ENCODE results near the gene CHADL.

CHADL gene

GRCh38 chr22:41240377-41241132 is at the start of gene CHADL:
CHADL (minus strand) TSS chr22:41240931; CDS start chr22:41240881, 50 bp downstream.
- H3K9me3 Mint-ChIP-seq, result no peaks in the 10 kb centered on the region
- DNase-seq (no peak), ATAC-seq (replicated peaks) (no peak)
- H3K36me3 Mint-ChIP-seq, result peaks cover 4 to 8% of the 10 kb centered on the region in 2 donors
- no peaks in the 10 kb centered on the region for H3K27me3 Mint-ChIP-seq
- H3K27ac Mint-ChIP-seq, result peak within 1 kb of the TSS; percentile 83
- H3K4me1 Mint-ChIP-seq, result peaks cover 8 to 9% of the 10 kb centered on the region in 2 donors
- H3K4me3 Mint-ChIP-seq, result no peak within 1 kb of the TSS

GRCh38 chr22:41289671-41290070 is 48.9 kb upstream of the CHADL start:
- no peaks in the 10 kb centered on the region for H3K27me3 Mint-ChIP-seq
- H3K27ac Mint-ChIP-seq, result no peak overlapping the region
- no peak for ATAC-seq (replicated peaks)
- no peaks in the 10 kb centered on the region for H3K9me3 Mint-ChIP-seq
- DNase-seq, result no peak
- H3K36me3 Mint-ChIP-seq, result no peaks in the 10 kb centered on the region
- H3K4me1 Mint-ChIP-seq, result peaks cover 4 to 13% of the 10 kb centered on the region in 2 donors
- H3K4me3 Mint-ChIP-seq, result no peak overlapping the region

GRCh38 chr22:41288245-41288946 is 47.7 kb upstream of the CHADL start:
- no peaks in the 10 kb centered on the region for H3K27me3 Mint-ChIP-seq
- peaks cover 3% of the 10 kb centered on the region in 2 donors for H3K36me3 Mint-ChIP-seq
- DNase-seq (no peak), ATAC-seq (replicated peaks) (no peak)
- H3K4me3 Mint-ChIP-seq, result peak overlapping the region in 1 of 2 donors; percentile 47
- no peaks in the 10 kb centered on the region for H3K9me3 Mint-ChIP-seq
- H3K4me1 Mint-ChIP-seq, result peaks cover 6 to 20% of the 10 kb centered on the region in 2 donors
- H3K27ac Mint-ChIP-seq, result no peak overlapping the region

GRCh38 chr22:41286639-41287091 is 45.9 kb upstream of the CHADL start:
- peak overlapping the region; percentile 96 for H3K27ac Mint-ChIP-seq
- no peaks in the 10 kb centered on the region for H3K27me3 Mint-ChIP-seq
- peak; percentile 48 to 50 for ATAC-seq (replicated peaks)
- H3K4me3 Mint-ChIP-seq, result peak overlapping the region; percentile 91
- H3K9me3 Mint-ChIP-seq, result no peaks in the 10 kb centered on the region
- peaks cover 8 to 10% of the 10 kb centered on the region in 2 donors for H3K36me3 Mint-ChIP-seq
- peaks cover 10 to 23% of the 10 kb centered on the region in 2 donors for H3K4me1 Mint-ChIP-seq
- DNase-seq, result no peak

- H3K27ac Mint-ChIP-seq, result peak within 1 kb of the TSS; percentile 96
- no peaks in the 10 kb centered on the region for H3K27me3 Mint-ChIP-seq
- DNase-seq (peak; percentile 98), ATAC-seq (replicated peaks) (peak; percentile 94 to 96)
- peak within 1 kb of the TSS; percentile 91 for H3K4me3 Mint-ChIP-seq
- H3K36me3 Mint-ChIP-seq, result peaks cover 10 to 11% of the 10 kb centered on the region in 2 donors
- H3K9me3 Mint-ChIP-seq, result no peaks in the 10 kb centered on the region
- H3K4me1 Mint-ChIP-seq, result peaks cover 11 to 23% of the 10 kb centered on the region in 2 donors
Observed at GRCh38 chr22:41285820-41286638, 45.3 kb upstream of the CHADL start, which contains the start of gene RANGAP1. RANGAP1 (minus strand) TSS chr22:41286187; CDS start chr22:41281044, 5,143 bp downstream.

- peaks cover 11 to 23% of the 10 kb centered on the region in 2 donors for H3K4me1 Mint-ChIP-seq
- H3K4me3 Mint-ChIP-seq, result peak overlapping the region; percentile 91
- ATAC-seq (replicated peaks) (peak; percentile 44 to 53), DNase-seq (peak; percentile 78)
- peak overlapping the region; percentile 96 for H3K27ac Mint-ChIP-seq
- no peaks in the 10 kb centered on the region for H3K9me3 Mint-ChIP-seq
- peaks cover 10 to 17% of the 10 kb centered on the region in 2 donors for H3K36me3 Mint-ChIP-seq
- no peaks in the 10 kb centered on the region for H3K27me3 Mint-ChIP-seq
Observed at GRCh38 chr22:41285441-41285819, 44.7 kb upstream of the CHADL start.

- ATAC-seq (replicated peaks) (no peak), DNase-seq (no peak)
- Mint-ChIP-seq H3K27ac (peak overlapping the region; percentile 96), H3K4me3 (peak overlapping the region; percentile 91), H3K9me3 (no peaks in the 10 kb centered on the region), H3K4me1 (peaks cover 11 to 23% of the 10 kb centered on the region in 2 donors), H3K36me3 (peaks cover 10 to 24% of the 10 kb centered on the region in 2 donors), H3K27me3 (no peaks in the 10 kb centered on the region)
Observed at GRCh38 chr22:41284465-41284864, 43.7 kb upstream of the CHADL start.

- no peak overlapping the region for H3K4me3 Mint-ChIP-seq
- no peak overlapping the region for H3K27ac Mint-ChIP-seq
- H3K9me3 Mint-ChIP-seq, result no peaks in the 10 kb centered on the region
Observed at GRCh38 chr22:41280854-41281253, 40.1 kb upstream of the CHADL start.

GRCh38 chr22:41280065-41280464 is 39.3 kb upstream of the CHADL start:
- Mint-ChIP-seq H3K9me3 (no peaks in the 10 kb centered on the region), H3K27me3 (no peaks in the 10 kb centered on the region), H3K4me1 (peaks cover 7 to 15% of the 10 kb centered on the region in 2 donors), H3K4me3 (no peak overlapping the region), H3K27ac (peak overlapping the region; percentile 62), H3K36me3 (peaks cover 32 to 54% of the 10 kb centered on the region in 2 donors)
- ATAC-seq (replicated peaks), result no peak
- DNase-seq, result no peak

More at GRCh38 chr22:41280854-41281253, 40.1 kb upstream of the CHADL start:
- DNase-seq (no peak), ATAC-seq (replicated peaks) (no peak)
- peaks cover 7 to 18% of the 10 kb centered on the region in 2 donors for H3K4me1 Mint-ChIP-seq
- H3K36me3 Mint-ChIP-seq, result peaks cover 26 to 50% of the 10 kb centered on the region in 2 donors
- H3K27me3 Mint-ChIP-seq, result no peaks in the 10 kb centered on the region

- no peak overlapping the region for H3K4me3 Mint-ChIP-seq
- H3K4me1 Mint-ChIP-seq, result no peaks in the 10 kb centered on the region
- DNase-seq, result no peak
- no peaks in the 10 kb centered on the region for H3K27me3 Mint-ChIP-seq
- peaks cover 47 to 65% of the 10 kb centered on the region in 2 donors for H3K36me3 Mint-ChIP-seq
- no peak for ATAC-seq (replicated peaks)
- H3K9me3 Mint-ChIP-seq, result no peaks in the 10 kb centered on the region
- no peak overlapping the region for H3K27ac Mint-ChIP-seq
Observed at GRCh38 chr22:41274856-41275255, 34.1 kb upstream of the CHADL start.

GRCh38 chr22:41273128-41273527 is 32.4 kb upstream of the CHADL start:
- no peaks in the 10 kb centered on the region for H3K9me3 Mint-ChIP-seq
- H3K36me3 Mint-ChIP-seq, result peaks cover 45 to 64% of the 10 kb centered on the region in 2 donors
- no peaks in the 10 kb centered on the region for H3K4me1 Mint-ChIP-seq
- ATAC-seq (replicated peaks) (no peak), DNase-seq (no peak)
- no peak overlapping the region for H3K4me3 Mint-ChIP-seq
- peak overlapping the region; percentile 9 for H3K27ac Mint-ChIP-seq
- H3K27me3 Mint-ChIP-seq, result no peaks in the 10 kb centered on the region

GRCh38 chr22:41271787-41272186 is 31.1 kb upstream of the CHADL start:
- no peaks in the 10 kb centered on the region for H3K9me3 Mint-ChIP-seq
- H3K4me1 Mint-ChIP-seq, result no peaks in the 10 kb centered on the region
- no peak for ATAC-seq (replicated peaks)
- no peak for DNase-seq
- H3K27me3 Mint-ChIP-seq, result no peaks in the 10 kb centered on the region
- H3K36me3 Mint-ChIP-seq, result peaks cover 41 to 65% of the 10 kb centered on the region in 2 donors
- no peak overlapping the region for H3K4me3 Mint-ChIP-seq
- H3K27ac Mint-ChIP-seq, result no peak overlapping the region

- DNase-seq, result no peak
- H3K27me3 Mint-ChIP-seq, result no peaks in the 10 kb centered on the region
- no peaks in the 10 kb centered on the region for H3K9me3 Mint-ChIP-seq
- no peak overlapping the region for H3K4me3 Mint-ChIP-seq
- no peak for ATAC-seq (replicated peaks)
- no peaks in the 10 kb centered on the region for H3K4me1 Mint-ChIP-seq
- H3K27ac Mint-ChIP-seq, result no peak overlapping the region
- H3K36me3 Mint-ChIP-seq, result peaks cover 51 to 58% of the 10 kb centered on the region in 2 donors
Observed at GRCh38 chr22:41267958-41268357, 27.2 kb upstream of the CHADL start.

- Mint-ChIP-seq H3K27me3 (no peaks in the 10 kb centered on the region), H3K4me1 (no peaks in the 10 kb centered on the region), H3K4me3 (no peak overlapping the region), H3K36me3 (peaks cover 51 to 58% of the 10 kb centered on the region in 2 donors), H3K27ac (no peak overlapping the region), H3K9me3 (no peaks in the 10 kb centered on the region)
- no peak for DNase-seq
- ATAC-seq (replicated peaks), result no peak
Observed at GRCh38 chr22:41264408-41264941, 23.7 kb upstream of the CHADL start.
